Measurements from ENCODE around the gene IL2RA.

Gene IL2RA

DNA sequence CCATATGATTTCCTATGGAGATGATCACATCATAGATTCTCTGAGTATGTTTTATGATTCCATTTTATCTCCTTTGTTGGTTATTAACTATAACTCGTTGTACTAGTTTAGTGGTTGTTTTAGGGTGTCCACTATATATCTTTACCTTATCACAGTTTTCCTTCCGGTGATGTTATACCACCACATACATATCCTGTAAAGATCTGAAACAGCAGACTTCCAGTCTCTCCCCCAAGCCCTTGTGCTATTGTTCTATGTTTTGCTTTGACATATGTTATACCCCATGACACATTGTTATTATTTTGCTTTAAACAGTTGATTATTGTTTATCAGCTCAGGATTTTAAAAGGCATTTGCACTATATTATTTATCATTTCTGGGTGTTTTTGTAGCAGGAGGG is 92.1 kb downstream of the IL2RA start:
- Histone ChIP-seq H3F3A (ENCODE audit: insufficient read depth) (no peaks in the 10 kb centered on the region), H3K9me3 (ENCODE audit: insufficient read depth, low read length) (no peaks in the 10 kb centered on the region), H2AFZ (ENCODE audit: low read depth, low read length, severe bottlenecking) (no peak overlapping the region), H4K20me1 (ENCODE audit: low read depth, low read length) (no peaks in the 10 kb centered on the region), H3K27me3 (ENCODE audit: low read length) (no peaks in the 10 kb centered on the region), H3K9me2 (replicated peaks; ENCODE audit: insufficient read depth, low read length) (no peaks in the 10 kb centered on the region), H3K4me2 (ENCODE audit: low read depth, low read length, poor library complexity, severe bottlenecking) (no peak overlapping the region), H3K27ac (ENCODE audit: low read depth, low read length) (no peak overlapping the region), H3K36me3 (ENCODE audit: low read length) (no peaks in the 10 kb centered on the region), H3K79me2 (ENCODE audit: insufficient read depth, low read length) (no peaks in the 10 kb centered on the region), H3K4me3 (ENCODE audit: insufficient read depth, low read length, poor library complexity, severe bottlenecking) (no peak overlapping the region), H3K9ac (ENCODE audit: low read length) (no peak overlapping the region)
- TF ChIP-seq CTCF (IDR thresholded peaks at IDR 0.05; ENCODE audit: insufficient read depth, low read length, poor library complexity, severe bottlenecking) (no peak), EZH2phosphoT487 (conservative IDR thresholded peaks at IDR 0.05; ENCODE audit: low read length) (no peak)

DNA sequence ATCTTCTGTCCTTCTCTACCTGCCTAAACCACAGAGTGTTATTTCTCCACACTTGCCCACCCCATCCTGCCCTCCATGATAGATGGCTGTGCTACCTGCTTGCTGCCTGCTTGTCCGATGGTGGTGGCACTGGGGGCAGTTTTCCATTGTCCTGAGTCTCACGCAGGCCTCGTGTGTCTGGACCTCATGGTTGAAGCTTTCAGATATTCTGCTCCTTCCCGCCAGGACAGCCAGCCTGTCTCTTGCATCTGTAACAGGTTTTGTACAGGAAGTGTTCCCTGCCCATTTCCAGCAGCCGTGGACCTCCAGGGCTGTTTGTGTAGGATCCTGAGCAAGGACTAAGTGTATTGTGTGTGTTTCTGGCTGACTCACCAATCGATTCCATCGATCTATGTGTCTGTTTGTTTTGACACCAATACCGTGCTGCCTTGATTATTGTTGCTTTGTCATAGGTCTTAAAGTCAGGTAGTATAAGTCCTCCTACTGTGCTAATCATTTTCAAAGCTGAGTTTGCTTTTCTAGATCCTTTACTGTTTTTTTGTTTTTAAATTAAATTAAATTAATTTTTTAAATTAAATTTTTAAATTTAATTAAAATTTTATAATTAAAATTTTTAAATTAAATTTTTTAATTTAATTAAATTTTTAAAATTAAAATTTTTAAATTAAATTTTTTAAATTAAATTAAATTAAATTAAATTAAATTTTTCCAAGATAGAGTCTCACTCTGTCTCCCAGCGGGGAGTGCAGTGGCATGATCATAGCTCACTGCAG is 93.3 kb downstream of the IL2RA start:
- Histone ChIP-seq H2AFZ (ENCODE audit: low read depth, low read length, severe bottlenecking) (no peak overlapping the region), H4K20me1 (ENCODE audit: low read depth, low read length) (no peaks in the 10 kb centered on the region), H3K4me3 (ENCODE audit: insufficient read depth, low read length, poor library complexity, severe bottlenecking) (no peak overlapping the region), H3K79me2 (ENCODE audit: insufficient read depth, low read length) (no peaks in the 10 kb centered on the region), H3K4me2 (ENCODE audit: low read depth, low read length, poor library complexity, severe bottlenecking) (no peak overlapping the region), H3K27ac (ENCODE audit: low read depth, low read length) (no peak overlapping the region), H3K36me3 (ENCODE audit: low read length) (no peaks in the 10 kb centered on the region), H3K9me3 (ENCODE audit: insufficient read depth, low read length) (no peaks in the 10 kb centered on the region), H3K9me2 (replicated peaks; ENCODE audit: insufficient read depth, low read length) (no peaks in the 10 kb centered on the region), H3K9ac (ENCODE audit: low read length) (no peak overlapping the region), H3F3A (ENCODE audit: insufficient read depth) (no peaks in the 10 kb centered on the region), H3K27me3 (ENCODE audit: low read length) (no peaks in the 10 kb centered on the region)
- TF ChIP-seq CTCF (IDR thresholded peaks at IDR 0.05; ENCODE audit: insufficient read depth, low read length, poor library complexity, severe bottlenecking) (no peak), EZH2phosphoT487 (conservative IDR thresholded peaks at IDR 0.05; ENCODE audit: low read length) (no peak)

- Histone ChIP-seq H2AFZ (ENCODE audit: low read depth, low read length, severe bottlenecking) (no peak overlapping the region), H3K9me2 (replicated peaks; ENCODE audit: insufficient read depth, low read length) (no peaks in the 10 kb centered on the region), H3K4me2 (ENCODE audit: low read depth, low read length, poor library complexity, severe bottlenecking) (no peak overlapping the region), H3K9ac (ENCODE audit: low read length) (no peak overlapping the region), H3F3A (ENCODE audit: insufficient read depth) (no peaks in the 10 kb centered on the region), H3K9me3 (ENCODE audit: insufficient read depth, low read length) (no peaks in the 10 kb centered on the region), H4K20me1 (ENCODE audit: low read depth, low read length) (no peaks in the 10 kb centered on the region), H3K79me2 (ENCODE audit: insufficient read depth, low read length) (no peaks in the 10 kb centered on the region), H3K27ac (ENCODE audit: low read depth, low read length) (no peak overlapping the region), H3K4me3 (ENCODE audit: insufficient read depth, low read length, poor library complexity, severe bottlenecking) (no peak overlapping the region), H3K27me3 (ENCODE audit: low read length) (no peaks in the 10 kb centered on the region), H3K36me3 (ENCODE audit: low read length) (no peaks in the 10 kb centered on the region)
- TF ChIP-seq EZH2phosphoT487 (conservative IDR thresholded peaks at IDR 0.05; ENCODE audit: low read length): no peak
- TF ChIP-seq CTCF (IDR thresholded peaks at IDR 0.05; ENCODE audit: insufficient read depth, low read length, poor library complexity, severe bottlenecking): no peak
Measured at GRCh38 chr10:5968037-5968680, 94.0 kb downstream of the IL2RA start.
